Aorta (tissue), 5 donors: ENCODE data around the gene ATF6. TPM values are rescaled to one million over a fixed set of nuclear protein-coding genes. Genes with fewer than 3 reads are reported as not detected.

Experiments used
- ATAC-seq: fragments of 200-7000 bp; cut with Tn5 transposase; one replicate; pipeline ENCODE4 v1.9.1; 2022; ENCODE audit warnings: moderate library complexity; ENCODE audit not compliant: low FRiP score
- DNase-seq, 2 donors: peaks; one replicate each; pipeline ENCODE4 v3.0.0-alpha.2; 2020
- H3K27ac ChIP-seq, 2 donors: one replicate each; pipeline ENCODE4 v1.5.1; 2013; ENCODE audit warnings: low read length in 2 of 2, mild to moderate bottlenecking in 2 of 2, moderate library complexity in 2 of 2, control low read depth in 1 of 2, inconsistent platforms in 1 of 2, low read depth in 1 of 2
- H3K27me3 ChIP-seq, 2 donors: one replicate each; pipeline ENCODE4 v1.6.1; 2013; ENCODE audit warnings: control low read depth in 1 of 2, low read length in 1 of 2, mild to moderate bottlenecking in 1 of 2, moderate library complexity in 1 of 2; ENCODE audit not compliant: insufficient read depth in 2 of 2, control insufficient read depth in 1 of 2
- H3K36me3 ChIP-seq, 2 donors: one replicate each; pipeline ENCODE4 v1.6.1; 2013; ENCODE audit warnings: control low read depth in 1 of 2, low read length in 1 of 2, mild to moderate bottlenecking in 1 of 2; ENCODE audit not compliant: insufficient read depth in 2 of 2, control insufficient read depth in 1 of 2
- H3K4me1 ChIP-seq, 2 donors: one replicate each; pipeline ENCODE4 v1.6.1; 2013; ENCODE audit warnings: low read length in 2 of 2, control low read depth in 1 of 2, mild to moderate bottlenecking in 1 of 2, moderate library complexity in 1 of 2; ENCODE audit not compliant: insufficient read depth in 2 of 2, control insufficient read depth in 1 of 2
- H3K4me3 ChIP-seq, 2 donors: one replicate each; pipeline ENCODE4 v1.5.1; 2013; ENCODE audit warnings: low read length in 2 of 2, control low read depth in 1 of 2, mild to moderate bottlenecking in 1 of 2
- H3K9me3 ChIP-seq: one replicate; pipeline ENCODE4 v1.6.1; 2013; ENCODE audit warnings: mild to moderate bottlenecking, low read length; ENCODE audit not compliant: control insufficient read depth
- WGBS, 2 donors: extraction: QIAGEN DNeasy Blood & Tissue Kit; methylation state at CpG; one replicate each; pipeline ENCODE4 v1.1.7; 2013; 5-methylcytosine and 5-hydroxymethylcytosine counted together
- intact Hi-C, 2 donors: fragments of 100-400 bp; cut with DNase I; formaldehyde crosslinking; loops; one replicate each; pipeline versions ENCODE4 v1.14.2 to v1.15.0; 2022
- polyA plus RNA-seq, 2 donors: library from polyadenylated mRNA; stranded (reverse); fragments of 200-250 nt; gene quantifications; one replicate each; pipeline ENCODE4 v1.2.3, GENCODE V29; 2013
- total RNA-seq, 2 donors: library from RNA; stranded (reverse); fragmentation: NEBNext Ultra II Directional; extraction: Animal tissue kit (Norgen Biotek cat#: 25700); gene quantifications; one replicate each; pipeline ENCODE4 v1.2.1, GENCODE V29; 2021
- donor health status: healthy with polysubstance abuse.
- donor health status: Bipolar disorder and iron deficiency.
- donor health status: DM: no; HTN: no; CAD: no.
- donor health status: DM: no; HTN: no; CAD: no.
- donor health status: DM: yes; HTN: yes; CAD: no.

Gene ATF6
- total and polyA plus RNA-seq, 4 donors: 6.1 to 30.5 (median 18.7) TPM

DNA sequence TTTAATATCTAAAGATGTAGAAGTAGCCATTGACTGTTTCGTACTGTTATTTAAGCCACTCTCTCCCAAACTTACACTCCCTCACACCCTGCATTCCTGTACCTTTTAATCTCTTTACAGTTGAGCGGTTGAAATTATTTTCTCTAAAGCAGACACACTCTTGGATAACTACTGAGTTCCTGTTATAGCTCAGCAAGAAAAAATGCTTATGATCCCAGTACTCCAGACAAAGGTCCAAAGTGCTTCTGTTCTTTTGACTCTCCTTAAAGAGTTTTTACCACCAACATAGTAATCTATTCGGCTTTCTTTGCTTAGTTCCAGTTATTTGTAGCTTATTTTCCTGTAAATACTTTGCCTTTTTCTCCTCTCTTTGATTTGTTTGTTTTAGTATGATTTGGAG is 100.1 kb downstream of the ATF6 start:
- Histone ChIP-seq H3K4me1 (no peaks in the 10 kb centered on the region), H3K36me3 (no peaks in the 10 kb centered on the region), H3K27ac (no peak overlapping the region), H3K4me3 (no peak overlapping the region), H3K9me3 (no peaks in the 10 kb centered on the region), H3K27me3 (no peaks in the 10 kb centered on the region)
- WGBS, 2 donors: 58 to 69% methylated on average over 3 of the region's 3 CpGs
- intact Hi-C loops: no loop called here
- no peak for DNase-seq
- no peak for ATAC-seq

DNA sequence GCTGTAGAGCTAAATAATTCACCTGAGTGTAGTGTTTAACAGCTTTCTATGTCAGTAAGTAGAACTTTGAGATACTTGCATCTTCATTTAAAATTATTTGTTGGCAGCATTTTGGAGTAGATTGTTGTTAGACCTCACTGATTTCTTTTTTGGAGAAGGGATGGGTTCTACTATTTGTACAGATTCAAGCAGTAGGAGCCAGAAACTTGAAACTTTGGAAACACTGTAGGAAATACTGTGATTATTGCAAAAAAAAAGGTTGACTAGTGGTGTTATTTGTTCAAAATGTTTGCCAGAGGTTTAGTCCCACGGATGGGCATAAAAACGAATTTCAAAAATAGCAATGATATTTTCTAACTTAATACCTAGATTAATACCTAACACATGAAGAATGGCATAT is 102.7 kb downstream of the ATF6 start:
- H3K9me3 ChIP-seq: no peaks in the 10 kb centered on the region
- no peak overlapping the region for H3K4me3 ChIP-seq
- H3K27ac ChIP-seq: no peak overlapping the region
- DNase-seq: no peak
- no peaks in the 10 kb centered on the region for H3K4me1 ChIP-seq
- ATAC-seq: no peak
- H3K36me3 ChIP-seq: no peaks in the 10 kb centered on the region
- intact Hi-C loops: no loop called here
- 1 to 11% methylated on average over 2 of the region's 2 CpGs for WGBS, 2 donors
- no peaks in the 10 kb centered on the region for H3K27me3 ChIP-seq

DNA sequence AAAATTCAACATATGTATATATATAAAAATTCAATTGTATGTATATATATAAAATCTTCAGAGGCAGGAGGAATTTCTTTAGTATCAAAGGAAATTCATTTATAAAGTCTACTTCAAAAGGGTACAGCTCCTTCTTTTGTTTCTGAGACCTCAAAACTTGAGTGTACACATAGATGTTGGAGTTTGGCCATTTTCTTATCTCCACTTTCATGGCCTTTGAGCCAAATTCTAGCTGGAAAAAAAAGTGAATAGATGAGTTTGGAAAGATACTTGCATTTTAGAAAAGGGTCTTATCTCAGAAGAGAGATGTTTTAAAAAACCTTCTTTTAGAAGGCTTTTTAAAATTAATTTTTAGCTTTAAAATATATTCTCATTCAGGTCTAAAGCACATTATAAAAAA is 103.2 kb downstream of the ATF6 start:
- intact Hi-C loops: no loop called here
- Histone ChIP-seq H3K4me1 (no peaks in the 10 kb centered on the region), H3K9me3 (no peaks in the 10 kb centered on the region), H3K4me3 (no peak overlapping the region), H3K27me3 (no peaks in the 10 kb centered on the region), H3K27ac (no peak overlapping the region), H3K36me3 (no peaks in the 10 kb centered on the region)
- ATAC-seq (no peak), DNase-seq (no peak)

DNA sequence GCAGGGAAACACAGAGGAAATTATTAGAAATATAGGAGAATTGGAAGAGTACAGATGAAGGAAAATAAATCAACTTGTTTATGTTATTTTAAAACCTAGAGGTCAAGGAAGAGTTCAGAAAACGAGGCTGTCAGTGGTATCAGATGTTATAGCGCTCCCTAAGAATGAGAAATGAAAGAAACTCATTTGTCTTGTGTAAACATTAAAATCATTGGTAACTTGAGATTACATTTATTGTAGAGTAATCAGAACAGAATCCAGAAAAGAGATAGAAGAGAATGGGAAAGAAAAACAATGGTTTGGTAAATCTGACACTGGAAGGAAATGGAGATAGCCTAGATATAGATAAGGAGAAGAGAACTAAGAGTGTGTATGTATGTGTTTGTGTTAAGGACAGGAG is 106.4 kb downstream of the ATF6 start:
- no peak overlapping the region for H3K4me3 ChIP-seq
- DNase-seq (no peak), ATAC-seq (no peak)
- intact Hi-C loops: no loop called here
- no peak overlapping the region for H3K27ac ChIP-seq
- no peaks in the 10 kb centered on the region for H3K27me3 ChIP-seq
- no peaks in the 10 kb centered on the region for H3K9me3 ChIP-seq
- 87 to 91% methylated on average over 2 of the region's 2 CpGs for WGBS, 2 donors
- H3K4me1 ChIP-seq: no peaks in the 10 kb centered on the region
- no peaks in the 10 kb centered on the region for H3K36me3 ChIP-seq

- no peak for DNase-seq
- no peaks in the 10 kb centered on the region for H3K4me1 ChIP-seq
- H3K27me3 ChIP-seq: no peaks in the 10 kb centered on the region
- H3K27ac ChIP-seq: no peak overlapping the region
- H3K4me3 ChIP-seq: no peak overlapping the region
- WGBS, 2 donors: 95 to 97% methylated on average over 1 of the region's 1 CpG
- no peaks in the 10 kb centered on the region for H3K36me3 ChIP-seq
- intact Hi-C loops: no loop called here
- no peak for ATAC-seq
- no peaks in the 10 kb centered on the region for H3K9me3 ChIP-seq
Measured at GRCh38 chr1:161879261-161879660, 113.1 kb downstream of the ATF6 start.

- 70 to 77% methylated on average over 2 of the region's 2 CpGs for WGBS, 2 donors
- H3K36me3 ChIP-seq: peaks cover 0 to 3% of the 10 kb centered on the region in 2 donors
- ATAC-seq: no peak
- intact Hi-C loops: no loop called here
- H3K4me3 ChIP-seq: no peak overlapping the region
- H3K27ac ChIP-seq: no peak overlapping the region
- H3K9me3 ChIP-seq: no peaks in the 10 kb centered on the region
- no peak for DNase-seq
- H3K27me3 ChIP-seq: no peaks in the 10 kb centered on the region
- no peaks in the 10 kb centered on the region for H3K4me1 ChIP-seq
Measured at GRCh38 chr1:161884475-161884874, 118.4 kb downstream of the ATF6 start.

DNA sequence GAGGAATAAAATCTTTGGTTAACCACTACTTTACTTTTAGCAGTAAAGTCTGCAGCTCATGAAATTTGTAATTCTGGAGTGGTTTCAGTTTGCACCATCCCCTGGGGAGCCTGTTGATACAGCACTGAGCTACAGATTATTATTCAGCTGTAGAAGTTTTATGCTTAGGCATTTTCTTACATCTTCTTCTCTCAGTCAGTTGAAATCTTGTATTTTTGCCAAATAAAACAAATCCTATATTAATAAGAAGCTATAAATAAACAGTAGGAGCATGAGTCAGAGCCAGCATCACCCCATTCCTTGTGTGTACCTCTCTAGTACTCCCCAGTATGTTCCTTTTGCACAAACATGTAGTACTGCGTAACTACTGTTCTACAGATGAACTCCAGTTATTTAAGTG is 118.9 kb downstream of the ATF6 start:
- DNase-seq: no peak
- intact Hi-C loops: no loop called here
- H3K27ac ChIP-seq: no peak overlapping the region
- H3K4me1 ChIP-seq: no peaks in the 10 kb centered on the region
- WGBS, 2 donors: 44 to 77% methylated on average over 1 of the region's 1 CpG
- H3K36me3 ChIP-seq: peaks cover 0 to 3% of the 10 kb centered on the region in 2 donors
- no peaks in the 10 kb centered on the region for H3K9me3 ChIP-seq
- H3K27me3 ChIP-seq: no peaks in the 10 kb centered on the region
- no peak for ATAC-seq
- H3K4me3 ChIP-seq: no peak overlapping the region

DNA sequence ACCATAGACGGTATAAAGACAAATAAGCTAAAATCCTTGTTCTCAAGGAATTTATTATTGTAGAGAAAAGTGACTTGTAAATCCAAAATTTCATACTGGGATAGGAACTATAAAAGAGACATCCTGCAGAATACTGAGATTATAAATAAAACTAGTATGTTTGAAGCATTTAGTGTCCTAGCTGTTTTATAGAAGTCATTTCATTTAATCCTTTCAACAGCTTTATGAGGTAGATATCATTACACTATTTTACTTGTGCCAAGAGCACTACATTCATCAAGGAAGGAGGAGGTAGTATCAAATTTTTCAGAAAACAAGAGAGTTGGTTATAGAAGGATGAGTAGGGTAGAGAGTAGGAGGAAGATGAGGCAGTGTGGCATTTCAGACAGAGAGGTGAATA is 119.6 kb downstream of the ATF6 start:
- DNase-seq (no peak), ATAC-seq (no peak)
- intact Hi-C loops: no loop called here
- Histone ChIP-seq H3K36me3 (peaks cover 0 to 3% of the 10 kb centered on the region in 2 donors), H3K27me3 (no peaks in the 10 kb centered on the region), H3K4me3 (no peak overlapping the region), H3K9me3 (no peaks in the 10 kb centered on the region), H3K27ac (no peak overlapping the region), H3K4me1 (no peaks in the 10 kb centered on the region)
- 67 to 70% methylated on average over 1 of the region's 1 CpG for WGBS, 2 donors

DNA sequence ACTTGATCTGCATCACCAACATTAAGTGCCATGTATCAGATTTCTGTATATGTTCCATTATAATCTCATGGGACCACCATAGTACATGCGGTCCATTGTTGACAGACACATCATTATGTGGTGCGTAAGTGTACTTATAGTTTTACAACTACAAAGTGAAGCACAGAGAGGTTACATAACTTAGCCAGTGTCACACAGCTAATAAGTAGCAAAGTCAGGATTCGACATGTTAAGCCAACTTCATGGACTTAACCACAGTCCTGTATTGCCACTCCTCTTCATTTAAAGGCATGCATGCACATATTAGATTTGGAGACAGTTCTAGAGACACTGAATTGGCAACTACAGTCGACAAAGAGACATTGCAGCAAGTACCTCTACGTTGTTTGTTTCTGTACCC is 120.5 kb downstream of the ATF6 start:
- Histone ChIP-seq H3K4me1 (no peaks in the 10 kb centered on the region), H3K27me3 (no peaks in the 10 kb centered on the region), H3K36me3 (peaks cover 0 to 3% of the 10 kb centered on the region in 2 donors), H3K9me3 (no peaks in the 10 kb centered on the region), H3K4me3 (no peak overlapping the region), H3K27ac (no peak overlapping the region)
- DNase-seq (no peak), ATAC-seq (no peak)
- 92 to 96% methylated on average over 5 of the region's 5 CpGs for WGBS, 2 donors
- intact Hi-C loops: no loop called here
